Esophagus muscularis mucosa (tissue), 4 donors: Measurements from ENCODE around the gene LCN9.

Experiments
- EP300 ChIP-seq: sonication (generic); formaldehyde crosslinking; IDR thresholded peaks from one replicate; pipeline ENCODE4 v1.6.1; 2017; ENCODE audit warnings: antibody characterized with exemption
- POLR2AphosphoS5 ChIP-seq, 2 donors: sonication (generic); formaldehyde crosslinking; IDR thresholded peaks; one replicate each; pipeline ENCODE4 v1.6.1; 2017; ENCODE audit warnings: antibody characterized with exemption in 2 of 2
- TF ChIP-seq, protein P1 (sequence below), 3 experiments: fragments of 200-600 bp in 2 of 3; fragments of 450-650 bp in 1 of 3; sonication (generic) in 2 of 3; IDR thresholded peaks; one replicate each; pipeline ENCODE4 v1.5.1; 2017 to 2019; ENCODE audit warnings: antibody characterized with exemption in 3 of 3, mild to moderate bottlenecking in 2 of 3, moderate library complexity in 1 of 3

DNA sequence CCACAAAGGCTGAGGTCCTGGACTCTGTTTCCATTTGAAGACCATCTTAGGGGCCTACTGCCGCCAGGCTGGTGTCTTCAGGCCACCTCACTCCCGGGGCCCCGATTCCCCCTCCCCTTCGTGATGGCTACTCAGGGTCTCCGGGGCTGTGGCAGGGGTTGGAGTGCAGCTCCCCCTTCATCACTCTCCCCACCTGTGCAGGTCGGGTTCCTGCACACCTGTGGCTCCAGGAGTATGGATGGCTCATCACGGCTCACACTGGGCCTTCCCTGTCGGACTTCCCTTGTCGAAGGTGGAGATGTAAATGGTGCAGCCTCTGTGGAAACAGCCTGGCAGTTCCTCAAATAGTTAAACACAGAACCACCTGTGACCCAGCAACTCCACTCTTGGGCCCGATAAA, 11.9 kb downstream of the LCN9 start:
- TF ChIP-seq, protein P1, sequence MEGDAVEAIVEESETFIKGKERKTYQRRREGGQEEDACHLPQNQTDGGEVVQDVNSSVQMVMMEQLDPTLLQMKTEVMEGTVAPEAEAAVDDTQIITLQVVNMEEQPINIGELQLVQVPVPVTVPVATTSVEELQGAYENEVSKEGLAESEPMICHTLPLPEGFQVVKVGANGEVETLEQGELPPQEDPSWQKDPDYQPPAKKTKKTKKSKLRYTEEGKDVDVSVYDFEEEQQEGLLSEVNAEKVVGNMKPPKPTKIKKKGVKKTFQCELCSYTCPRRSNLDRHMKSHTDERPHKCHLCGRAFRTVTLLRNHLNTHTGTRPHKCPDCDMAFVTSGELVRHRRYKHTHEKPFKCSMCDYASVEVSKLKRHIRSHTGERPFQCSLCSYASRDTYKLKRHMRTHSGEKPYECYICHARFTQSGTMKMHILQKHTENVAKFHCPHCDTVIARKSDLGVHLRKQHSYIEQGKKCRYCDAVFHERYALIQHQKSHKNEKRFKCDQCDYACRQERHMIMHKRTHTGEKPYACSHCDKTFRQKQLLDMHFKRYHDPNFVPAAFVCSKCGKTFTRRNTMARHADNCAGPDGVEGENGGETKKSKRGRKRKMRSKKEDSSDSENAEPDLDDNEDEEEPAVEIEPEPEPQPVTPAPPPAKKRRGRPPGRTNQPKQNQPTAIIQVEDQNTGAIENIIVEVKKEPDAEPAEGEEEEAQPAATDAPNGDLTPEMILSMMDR (IDR thresholded peaks at IDR 0.05): no peak
- TF ChIP-seq POLR2AphosphoS5 (IDR thresholded peaks at IDR 0.05): no peak
- no peak for TF ChIP-seq EP300
